Measurements from ENCODE around the gene PLEKHB2. TPM values are rescaled to one million over a fixed set of nuclear protein-coding genes. Genes with fewer than 3 reads are reported as not detected.
"Not testable (repeated sequence)": the region's sequence is repeated elsewhere in the genome, so short reads cannot be mapped to it uniquely, and the experiment has no call there.

The PLEKHB2 gene
- total RNA-seq, 2 experiments from 2014 or later = 23.4 to 38.3 TPM

GRCh38 chr2:131146749-131147148, 41.6 kb downstream of the PLEKHB2 start:
- no peak for TF ChIP-seq CTCF (conservative IDR thresholded peaks at IDR 0.05; ENCODE audit: low read length)
- no peak for TF ChIP-seq EZH2phosphoT487 (IDR thresholded peaks at IDR 0.05; ENCODE audit: borderline replicate concordance, low read depth, low read length)
- ChIA-PET CTCF (ENCODE audit: unreplicated experiment) (no interaction called here), POLR2A (interaction anchor here (0.6 to 1.2 kb wide), 4 partner anchors 12 to 53 kb away, joined by 3 to 5 read pairs (median 4); partner anchors contain the start of gene PLEKHB2)
- H3K79me2 ChIP-seq (ENCODE audit: insufficient read depth, low read depth, low read length) = no peaks in the 10 kb centered on the region; the same call in 1 of the 2 replicates
- intact Hi-C loops (cut with micrococcal nuclease; ENCODE audit: unreplicated experiment) = loop anchor here (5.0 kb wide), 1 partner anchor 346 kb away; the partner anchor contains the start of gene MZT2A
- DNase-seq (ENCODE audit: low spot score) = no peak
- H3K4me2 ChIP-seq (ENCODE audit: low read length) = peak overlapping the region; percentile 68
- no TSS peak for BruUV-seq (replicated peaks)
- peaks cover 79% of the 10 kb centered on the region for H3K36me3 ChIP-seq (ENCODE audit: insufficient read depth, low read length)
- H3K9me2 ChIP-seq (ENCODE audit: insufficient read depth, low read length) = no peaks in the 10 kb centered on the region
- peak overlapping the region; percentile 25 for H3K4me3 ChIP-seq (ENCODE audit: low read depth, low read length, poor library complexity, severe bottlenecking)
- no peaks in the 10 kb centered on the region for H4K20me1 ChIP-seq (ENCODE audit: insufficient read depth, low read length)
- no peaks in the 10 kb centered on the region for H3K9me3 ChIP-seq (ENCODE audit: low read length)
- H2AFZ ChIP-seq (ENCODE audit: low read length) = no peak overlapping the region
- peak overlapping the region; percentile 89 for H3K27ac ChIP-seq (ENCODE audit: low read depth, low read length, poor library complexity, severe bottlenecking)
- peaks cover 44% of the 10 kb centered on the region for H3K4me1 ChIP-seq (ENCODE audit: insufficient read depth, low read length, poor library complexity, severe bottlenecking)

GRCh38 chr2:131148426-131148825, 43.3 kb downstream of the PLEKHB2 start:
- ChIA-PET POLR2A (interaction anchor here (1.8 kb wide), 1 partner anchor 44 kb away, joined by 3 read pairs; no protein-coding TSS in a partner anchor), CTCF (ENCODE audit: unreplicated experiment) (no interaction called here)
- Histone ChIP-seq H3K4me3 (ENCODE audit: low read depth, low read length, poor library complexity, severe bottlenecking) (no peak overlapping the region), H3K4me2 (ENCODE audit: low read length) (no peak overlapping the region), H3K9me3 (ENCODE audit: low read length) (no peaks in the 10 kb centered on the region), H4K20me1 (ENCODE audit: insufficient read depth, low read length) (no peaks in the 10 kb centered on the region), H3K79me2 (ENCODE audit: insufficient read depth, low read depth, low read length) (no peaks in the 10 kb centered on the region; the same call in 1 of the 2 replicates), H2AFZ (ENCODE audit: low read length) (no peak overlapping the region), H3K36me3 (ENCODE audit: insufficient read depth, low read length) (peaks cover 63% of the 10 kb centered on the region), H3K27ac (ENCODE audit: low read depth, low read length, poor library complexity, severe bottlenecking) (no peak overlapping the region), H3K4me1 (ENCODE audit: insufficient read depth, low read length, poor library complexity, severe bottlenecking) (peaks cover 51% of the 10 kb centered on the region), H3K9me2 (ENCODE audit: insufficient read depth, low read length) (no peaks in the 10 kb centered on the region)
- BruUV-seq (replicated peaks) = no TSS peak
- intact Hi-C loops (cut with micrococcal nuclease; ENCODE audit: unreplicated experiment) = loop anchor here (5.0 kb wide), 1 partner anchor 344 kb away; the partner anchor contains the start of gene MZT2A
- no peak for DNase-seq (ENCODE audit: low spot score)
- TF ChIP-seq CTCF (conservative IDR thresholded peaks at IDR 0.05; ENCODE audit: low read length) = 0 out of 2 replicates have a peak, but pooled peaks have one; percentile 10
- no peak for TF ChIP-seq EZH2phosphoT487 (IDR thresholded peaks at IDR 0.05; ENCODE audit: borderline replicate concordance, low read depth, low read length)

- H4K20me1 ChIP-seq (ENCODE audit: insufficient read depth, low read length); H3K9me2 ChIP-seq (ENCODE audit: insufficient read depth, low read length); H3K79me2 ChIP-seq (ENCODE audit: insufficient read depth, low read depth, low read length); H3K4me3 ChIP-seq (ENCODE audit: low read depth, low read length, poor library complexity, severe bottlenecking); CTCF ChIA-PET (ENCODE audit: unreplicated experiment); H3K4me2 ChIP-seq (ENCODE audit: low read length); H3K27ac ChIP-seq (ENCODE audit: low read depth, low read length, poor library complexity, severe bottlenecking); BruUV-seq (replicated peaks); DNase-seq (ENCODE audit: low spot score); H2AFZ ChIP-seq (ENCODE audit: low read length); POLR2A ChIA-PET; H3K9me3 ChIP-seq (ENCODE audit: low read length): not testable (repeated sequence)
- H3K36me3 ChIP-seq (ENCODE audit: insufficient read depth, low read length) = peaks cover 47% of the 10 kb centered on the region
- intact Hi-C loops (cut with micrococcal nuclease; ENCODE audit: unreplicated experiment) = loop anchor here (5.0 kb wide), 1 partner anchor 652 kb away; no protein-coding TSS in a partner anchor
- H3K4me1 ChIP-seq (ENCODE audit: insufficient read depth, low read length, poor library complexity, severe bottlenecking) = peaks cover 42% of the 10 kb centered on the region
Measured at GRCh38 chr2:131150109-131150508, 45.0 kb downstream of the PLEKHB2 start.

Data from OCI-LY7 (cell line).